T-helper 1 cell (primary cell): ENCODE results near the gene ST3GAL2.

Experiments used
- DNase-seq, 5 donors: peaks; one replicate each; pipeline ENCODE4 v3.0.0-alpha.2; 2012 to 2020

Gene ST3GAL2

GRCh38 chr16:70331588-70332358, 107.1 kb downstream of the ST3GAL2 start:
- no peak for DNase-seq

- no peak for DNase-seq
Observed at GRCh38 chr16:70331091-70331490, 107.8 kb downstream of the ST3GAL2 start.
